ENCODE results near the gene ZKSCAN5.

ZKSCAN5 gene

DNA sequence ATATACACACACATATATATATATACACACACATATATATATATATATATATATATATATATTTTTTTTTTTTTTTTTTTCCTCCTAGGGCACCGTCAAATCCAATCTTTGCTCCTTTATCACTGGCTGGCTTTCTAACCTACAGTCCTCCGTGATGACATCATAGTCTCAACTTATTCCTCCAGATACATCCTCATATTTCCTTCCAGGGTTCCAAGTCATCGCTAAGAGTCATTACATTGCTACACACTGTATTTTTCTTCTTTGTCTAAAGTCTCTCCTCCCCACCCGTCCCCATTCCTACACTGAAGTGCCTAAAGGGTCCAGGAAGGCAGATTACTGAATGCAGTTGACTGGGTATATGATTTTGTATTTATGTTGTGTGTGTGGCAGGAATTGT is 48.6 kb downstream of the ZKSCAN5 start:
- no peak overlapping the region for H3K4me3 ChIP-seq (ENCODE audit: low read depth, low read length)
- TF ChIP-seq, protein P1, sequence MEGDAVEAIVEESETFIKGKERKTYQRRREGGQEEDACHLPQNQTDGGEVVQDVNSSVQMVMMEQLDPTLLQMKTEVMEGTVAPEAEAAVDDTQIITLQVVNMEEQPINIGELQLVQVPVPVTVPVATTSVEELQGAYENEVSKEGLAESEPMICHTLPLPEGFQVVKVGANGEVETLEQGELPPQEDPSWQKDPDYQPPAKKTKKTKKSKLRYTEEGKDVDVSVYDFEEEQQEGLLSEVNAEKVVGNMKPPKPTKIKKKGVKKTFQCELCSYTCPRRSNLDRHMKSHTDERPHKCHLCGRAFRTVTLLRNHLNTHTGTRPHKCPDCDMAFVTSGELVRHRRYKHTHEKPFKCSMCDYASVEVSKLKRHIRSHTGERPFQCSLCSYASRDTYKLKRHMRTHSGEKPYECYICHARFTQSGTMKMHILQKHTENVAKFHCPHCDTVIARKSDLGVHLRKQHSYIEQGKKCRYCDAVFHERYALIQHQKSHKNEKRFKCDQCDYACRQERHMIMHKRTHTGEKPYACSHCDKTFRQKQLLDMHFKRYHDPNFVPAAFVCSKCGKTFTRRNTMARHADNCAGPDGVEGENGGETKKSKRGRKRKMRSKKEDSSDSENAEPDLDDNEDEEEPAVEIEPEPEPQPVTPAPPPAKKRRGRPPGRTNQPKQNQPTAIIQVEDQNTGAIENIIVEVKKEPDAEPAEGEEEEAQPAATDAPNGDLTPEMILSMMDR (IDR thresholded peaks at IDR 0.05; ENCODE audit: control insufficient read depth, extremely low read depth, insufficient read depth), result no peak
- DNase-seq (ENCODE audit: low read depth), result no peak

DNA sequence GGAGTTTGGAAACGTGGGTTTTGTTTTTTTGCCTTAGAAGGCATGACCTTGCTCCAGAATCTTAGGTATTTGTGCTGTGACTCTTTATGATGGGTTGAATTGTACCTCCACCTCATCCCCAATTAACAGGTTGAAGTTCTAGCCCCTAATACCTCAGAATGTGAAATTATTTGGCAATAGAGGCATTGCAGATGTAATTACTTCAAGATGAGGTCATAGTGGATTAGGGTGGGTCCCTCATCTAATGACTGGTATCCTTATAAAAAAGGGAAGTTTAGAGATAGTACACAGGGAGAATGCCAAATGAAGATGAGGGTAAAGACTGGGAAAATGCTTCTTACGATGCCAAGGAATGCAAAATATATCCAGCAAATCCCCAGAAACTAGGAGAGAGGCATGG is 50.5 kb downstream of the ZKSCAN5 start:
- TF ChIP-seq, protein P1 (IDR thresholded peaks at IDR 0.05; ENCODE audit: control insufficient read depth, extremely low read depth, insufficient read depth), result no peak
- DNase-seq (ENCODE audit: low read depth), result no peak
- no peak overlapping the region for H3K4me3 ChIP-seq (ENCODE audit: low read depth, low read length)

DNA sequence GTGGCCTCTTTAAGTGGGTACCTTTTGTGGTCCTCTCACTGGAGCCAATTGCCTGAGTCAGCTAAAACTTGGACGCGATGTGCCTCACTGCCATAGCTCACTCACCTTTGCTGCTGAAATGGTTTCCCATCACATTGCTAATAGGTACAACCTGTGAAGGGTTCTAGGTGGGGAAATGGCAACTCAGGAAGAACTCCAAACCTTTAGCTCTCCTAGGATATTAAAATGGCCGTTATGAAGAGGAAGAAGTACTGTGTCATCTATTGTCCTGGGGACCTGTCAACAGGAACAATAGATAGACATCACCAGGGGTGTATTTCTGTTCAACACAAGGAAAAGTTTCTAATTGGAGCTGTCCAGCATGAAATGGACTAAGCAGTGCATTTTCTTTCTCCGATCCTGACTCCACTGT is 52.7 kb downstream of the ZKSCAN5 start:
- DNase-seq (ENCODE audit: low read depth), result no peak
- TF ChIP-seq, protein P1 (IDR thresholded peaks at IDR 0.05; ENCODE audit: control insufficient read depth, extremely low read depth, insufficient read depth), result no peak
- no peak overlapping the region for H3K4me3 ChIP-seq (ENCODE audit: low read depth, low read length)

- DNase-seq (ENCODE audit: low read depth), result no peak
- TF ChIP-seq, protein P1 (IDR thresholded peaks at IDR 0.05; ENCODE audit: control insufficient read depth, extremely low read depth, insufficient read depth), result no peak
- no peak overlapping the region for H3K4me3 ChIP-seq (ENCODE audit: low read depth, low read length)
Observed at GRCh38 chr7:99557940-99558305, 53.5 kb downstream of the ZKSCAN5 start.

GRCh38 chr7:99558306-99559174 is 54.1 kb downstream of the ZKSCAN5 start, which contains the start of gene ZNF655:
TSS of gene ZNF655 (plus strand) at chr7:99558642. CDS start at chr7:99560560, 1,918 bp downstream.
- no peak within 1 kb of the TSS for H3K4me3 ChIP-seq (ENCODE audit: low read depth, low read length)
- no peak for DNase-seq (ENCODE audit: low read depth)
- TF ChIP-seq, protein P1 (IDR thresholded peaks at IDR 0.05; ENCODE audit: control insufficient read depth, extremely low read depth, insufficient read depth), result no peak

DNA sequence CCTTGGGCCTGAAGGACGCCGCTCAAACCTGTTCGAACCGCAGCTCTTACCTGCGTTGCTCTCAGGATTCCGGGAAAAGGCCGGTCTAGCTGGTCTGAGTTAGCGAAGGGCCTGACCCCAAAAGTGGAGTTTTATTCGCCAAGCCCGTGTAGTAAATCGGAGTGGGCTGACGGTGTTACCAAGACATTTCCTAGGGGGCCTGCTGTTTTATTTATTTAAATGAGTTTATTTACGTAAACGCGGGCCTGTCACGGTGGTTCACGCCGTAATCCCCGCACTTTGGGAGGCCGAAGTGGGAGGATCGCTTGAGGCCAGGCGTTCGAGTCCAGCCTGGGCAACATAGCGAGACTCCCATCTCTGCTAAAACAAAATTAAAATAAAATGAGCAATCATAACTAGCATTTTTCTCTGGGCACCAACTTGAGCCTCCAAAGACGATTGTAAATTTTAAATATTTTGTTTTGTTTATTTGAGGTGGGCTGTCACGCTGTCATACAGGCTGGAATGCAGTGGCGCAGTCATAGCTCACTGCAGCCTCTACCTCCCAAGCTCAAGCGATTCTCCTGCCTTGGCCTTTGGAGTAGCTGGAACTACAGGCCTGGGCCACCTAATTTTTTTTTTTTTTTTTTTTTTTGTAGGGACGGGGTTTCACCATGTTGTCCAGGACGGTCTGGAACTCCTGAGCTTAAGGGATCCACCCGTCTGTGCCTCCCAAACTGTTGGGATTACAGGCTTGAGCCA is 54.9 kb downstream of the ZKSCAN5 start:
- no peak for DNase-seq (ENCODE audit: low read depth)

More for the DNA sequence above, 54.9 kb downstream of the ZKSCAN5 start:
- no peak overlapping the region for H3K4me3 ChIP-seq (ENCODE audit: low read depth, low read length)
- TF ChIP-seq, protein P1 (IDR thresholded peaks at IDR 0.05; ENCODE audit: control insufficient read depth, extremely low read depth, insufficient read depth), result no peak

Measured in LNCaP clone FGC (cell line).